SK-N-MC (cell line): ENCODE data around the gene PTPRK.

Experiments
- DNase-seq: peaks from one replicate; pipeline ENCODE4 v3.0.0-alpha.2; 2011; ENCODE audit warnings: low read depth, low spot score
- H3K27ac ChIP-seq: fragments of 200-600 bp; sonication (generic); 2 replicates; pipeline ENCODE4 v1.5.1; 2016; ENCODE audit warnings: mixed run types
- H3K36me3 ChIP-seq: fragments of 200-600 bp; sonication (generic); 2 replicates; pipeline ENCODE4 v1.6.1; 2017; ENCODE audit warnings: antibody characterized with exemption, low read length, mixed read lengths; ENCODE audit not compliant: insufficient read depth
- H3K4me3 ChIP-seq: fragments of 200-600 bp; sonication (generic); 2 replicates; pipeline ENCODE4 v1.5.1; 2016
- H3K9ac ChIP-seq: fragments of 200-600 bp; sonication (generic); 2 replicates; pipeline ENCODE4 v1.8.0; 2017; ENCODE audit warnings: mixed run types, mixed read lengths; ENCODE audit not compliant: insufficient read length
- H3K9me3 ChIP-seq: fragments of 200-600 bp; sonication (generic); 2 replicates; pipeline ENCODE4 v1.6.1; 2017; ENCODE audit warnings: low read depth, mild to moderate bottlenecking, antibody characterized with exemption, low read length, moderate library complexity, mixed read lengths
- EZH2 ChIP-seq: fragments of 200-600 bp; sonication (generic); IDR thresholded peaks from one replicate; pipeline ENCODE4 v1.6.1; 2017; ENCODE audit warnings: antibody characterized with exemption
- FOXP2 ChIP-seq: optimal IDR thresholded peaks from 2 replicates; pipeline ENCODE3; 2011; ENCODE audit warnings: mild to moderate bottlenecking, moderate library complexity; ENCODE audit not compliant: insufficient read depth; ENCODE audit errors: extremely low read length, control extremely low read depth
- POLR2AphosphoS5 ChIP-seq: IDR thresholded peaks from 2 replicates; pipeline ENCODE4 v1.6.1; 2012; ENCODE audit warnings: mild to moderate bottlenecking, low read depth, low read length, borderline replicate concordance

Gene PTPRK

DNA sequence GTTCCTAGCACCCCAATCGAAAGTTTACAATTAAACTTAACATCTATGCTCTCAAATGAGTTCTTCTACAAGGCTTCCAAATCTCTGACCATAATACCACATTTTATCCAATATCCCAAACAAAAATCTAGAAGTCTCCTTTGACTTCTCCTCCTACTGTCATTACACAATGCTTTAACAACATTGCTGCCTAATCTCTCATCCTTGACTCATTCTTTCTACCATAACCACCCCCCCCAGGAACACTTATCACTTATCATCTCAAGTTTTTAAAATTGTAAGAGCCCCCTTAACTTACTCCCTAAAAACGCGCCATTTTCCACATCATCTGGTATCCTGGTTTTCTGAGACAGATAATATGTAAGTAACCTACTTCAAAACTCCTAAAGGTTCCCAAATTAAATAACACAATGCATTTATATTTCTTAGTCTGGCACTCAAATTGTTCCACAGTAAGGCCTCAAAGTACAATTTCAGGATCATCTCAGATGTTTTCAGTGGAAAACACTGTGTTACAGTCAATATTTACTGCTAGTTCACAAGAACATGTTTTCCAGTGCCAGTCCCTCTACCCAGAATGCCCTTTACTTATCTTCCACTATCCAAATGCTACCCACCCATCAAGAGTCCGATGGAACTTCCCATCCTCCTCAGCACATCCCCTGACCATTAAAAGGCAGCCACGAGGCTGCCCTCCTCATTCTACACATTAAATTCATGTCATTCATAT lies 311.4 kb downstream of the PTPRK start:
- Histone ChIP-seq H3K36me3 (no peaks in the 10 kb centered on the region), H3K4me3 (no peak overlapping the region), H3K9ac (no peak overlapping the region), H3K9me3 (no peaks in the 10 kb centered on the region), H3K27ac (no peak overlapping the region)
- no peak for TF ChIP-seq EZH2
- TF ChIP-seq POLR2AphosphoS5 = no peak
- no peak for TF ChIP-seq FOXP2
- no peak for DNase-seq

DNA sequence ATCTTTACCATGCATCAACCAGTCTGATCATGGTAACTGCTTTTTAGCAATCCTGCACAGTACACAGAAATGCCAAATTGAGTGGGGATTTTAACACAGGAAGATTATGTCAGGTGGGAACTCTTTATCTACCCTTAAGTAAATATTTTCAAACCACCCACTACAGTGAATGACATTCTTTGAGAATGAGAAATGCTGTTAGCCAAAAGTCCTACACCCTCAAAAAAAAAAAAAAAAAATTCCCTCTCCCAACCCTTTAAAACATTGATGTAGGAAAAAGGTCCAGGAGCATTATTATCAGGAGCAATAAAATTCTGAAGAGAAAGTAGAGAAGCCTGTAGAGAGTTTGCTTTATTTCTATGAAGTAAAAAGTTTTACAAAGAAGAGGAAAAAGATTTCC lies 312.3 kb downstream of the PTPRK start:
- no peak overlapping the region for H3K27ac ChIP-seq
- TF ChIP-seq POLR2AphosphoS5 = no peak
- TF ChIP-seq EZH2 = no peak
- TF ChIP-seq FOXP2 = no peak
- H3K9me3 ChIP-seq = no peaks in the 10 kb centered on the region
- H3K4me3 ChIP-seq = no peak overlapping the region
- H3K36me3 ChIP-seq = no peaks in the 10 kb centered on the region
- H3K9ac ChIP-seq = no peak overlapping the region
- DNase-seq = no peak

DNA sequence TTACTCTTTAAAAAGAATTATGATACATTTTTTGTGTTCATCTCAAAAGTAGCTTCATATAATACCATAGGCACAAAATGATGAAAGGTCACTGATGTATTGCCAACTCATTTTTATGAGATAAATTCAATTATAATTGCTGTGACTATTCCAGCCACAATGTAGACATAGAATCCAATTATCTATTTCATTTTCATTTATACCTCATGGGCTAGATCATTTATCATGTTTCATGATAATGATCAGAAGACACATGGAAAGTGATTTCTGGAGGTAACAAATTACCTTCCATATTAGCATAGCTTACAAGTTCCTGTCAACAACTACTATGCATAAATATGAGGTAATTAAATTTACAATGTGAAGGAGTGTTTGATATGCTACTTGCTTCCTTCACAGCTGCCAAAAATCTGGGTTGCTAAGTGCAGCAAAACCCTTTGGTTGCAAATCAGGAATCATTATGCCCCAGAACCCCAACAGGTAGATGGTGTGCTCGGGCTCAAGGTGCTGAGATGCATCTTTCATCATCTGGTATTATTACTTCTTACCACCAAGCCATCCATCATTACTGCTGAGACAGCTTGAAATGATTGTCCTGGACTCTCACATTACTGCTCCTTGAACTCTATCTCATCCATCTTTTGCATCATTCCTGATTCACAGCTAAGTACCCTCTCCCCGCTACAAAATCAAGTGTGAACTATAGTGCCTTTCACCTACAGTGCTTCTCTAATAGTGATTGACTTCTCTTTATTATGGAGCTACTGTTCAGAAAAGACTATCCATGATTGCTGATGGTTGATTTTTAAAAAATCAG lies 313.6 kb downstream of the PTPRK start:
- H3K27ac ChIP-seq = 0 out of 2 replicates have a peak overlapping the region, but pooled peaks have one; percentile 33
- DNase-seq = no peak
- no peak overlapping the region for H3K4me3 ChIP-seq
- H3K36me3 ChIP-seq = no peaks in the 10 kb centered on the region
- H3K9ac ChIP-seq = no peak overlapping the region
- no peaks in the 10 kb centered on the region for H3K9me3 ChIP-seq
- TF ChIP-seq EZH2 (no peak), FOXP2 (no peak), POLR2AphosphoS5 (no peak)

DNA sequence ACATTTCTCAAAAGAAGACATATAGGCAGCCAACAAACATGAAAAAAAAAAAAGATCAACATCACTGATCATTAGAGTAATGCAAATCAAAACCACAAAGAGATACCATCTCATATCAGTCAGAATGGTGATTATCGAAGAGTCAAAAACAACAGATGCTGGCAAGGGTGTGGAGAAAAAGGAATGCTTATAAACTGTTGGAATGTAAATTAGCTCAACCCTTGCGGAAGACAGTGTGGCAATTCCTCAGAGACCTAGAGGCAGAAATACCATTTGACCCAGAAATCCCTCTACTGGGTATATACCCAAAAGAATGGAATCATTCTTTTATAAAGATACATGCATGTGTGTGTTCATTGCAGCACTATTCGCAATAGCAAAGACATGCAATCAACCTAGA lies 315.8 kb downstream of the PTPRK start:
- Histone ChIP-seq H3K4me3 (no peak overlapping the region), H3K36me3 (no peaks in the 10 kb centered on the region), H3K9ac (no peak overlapping the region), H3K9me3 (no peaks in the 10 kb centered on the region), H3K27ac (no peak overlapping the region)
- DNase-seq = no peak
- TF ChIP-seq EZH2 (no peak), POLR2AphosphoS5 (no peak), FOXP2 (no peak)

DNA sequence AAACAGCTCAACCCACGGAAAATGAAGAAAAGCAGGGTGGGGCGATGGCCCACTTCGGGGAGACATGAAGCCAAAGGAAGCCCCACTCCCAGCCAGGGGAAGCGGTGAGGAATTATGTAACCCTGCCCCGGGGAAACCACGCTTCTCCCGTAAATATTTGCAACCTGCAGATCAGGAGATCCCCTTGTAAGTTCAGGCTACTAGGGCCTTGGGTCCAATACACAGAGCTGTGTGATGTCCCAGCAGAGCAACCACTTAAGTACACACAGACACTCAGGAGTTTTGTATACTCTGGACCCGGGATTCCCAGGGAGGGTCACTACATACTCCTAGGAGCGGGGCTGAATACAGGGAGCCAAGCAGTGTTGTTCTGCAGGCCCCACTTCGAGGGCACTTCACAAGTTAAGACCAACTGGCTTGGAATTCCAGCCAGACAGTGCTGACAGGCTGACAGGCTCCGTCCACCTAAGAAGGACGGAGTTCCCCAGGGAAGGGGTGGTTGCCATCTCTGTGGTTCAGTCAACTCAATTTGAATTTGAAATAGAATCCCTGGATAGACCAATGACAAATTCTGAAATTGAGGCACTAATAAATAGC lies 318.1 kb downstream of the PTPRK start:
- H3K36me3 ChIP-seq = no peaks in the 10 kb centered on the region
- H3K27ac ChIP-seq = no peak overlapping the region
- no peaks in the 10 kb centered on the region for H3K9me3 ChIP-seq
- TF ChIP-seq POLR2AphosphoS5 (no peak), EZH2 (no peak), FOXP2 (no peak)
- DNase-seq = no peak
- no peak overlapping the region for H3K4me3 ChIP-seq
- H3K9ac ChIP-seq = no peak overlapping the region

DNA sequence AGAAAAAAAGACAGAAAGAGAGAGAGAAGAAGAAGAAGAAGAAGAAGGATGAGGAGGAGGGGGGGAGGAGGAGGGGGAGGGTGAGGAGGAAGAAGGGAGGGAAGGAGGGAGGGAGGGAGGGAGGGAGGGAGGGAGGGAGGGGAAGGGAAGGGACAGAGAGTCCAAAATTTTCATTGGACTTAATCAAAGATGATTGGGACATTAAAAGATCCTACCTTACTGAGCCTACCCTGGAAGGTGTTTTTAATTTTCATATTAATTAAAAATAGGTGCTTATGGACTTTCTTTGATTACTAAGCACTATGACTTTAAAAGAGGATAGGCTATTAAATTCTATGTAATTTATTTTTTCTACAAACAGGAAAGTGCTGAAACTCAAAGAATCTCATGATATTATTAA lies 319.6 kb downstream of the PTPRK start:
- no peak for TF ChIP-seq POLR2AphosphoS5
- no peak for TF ChIP-seq FOXP2
- no peak for TF ChIP-seq EZH2
- no peak for DNase-seq
- Histone ChIP-seq H3K4me3 (no peak overlapping the region), H3K36me3 (no peaks in the 10 kb centered on the region), H3K9me3 (no peaks in the 10 kb centered on the region), H3K9ac (no peak overlapping the region), H3K27ac (no peak overlapping the region)

DNA sequence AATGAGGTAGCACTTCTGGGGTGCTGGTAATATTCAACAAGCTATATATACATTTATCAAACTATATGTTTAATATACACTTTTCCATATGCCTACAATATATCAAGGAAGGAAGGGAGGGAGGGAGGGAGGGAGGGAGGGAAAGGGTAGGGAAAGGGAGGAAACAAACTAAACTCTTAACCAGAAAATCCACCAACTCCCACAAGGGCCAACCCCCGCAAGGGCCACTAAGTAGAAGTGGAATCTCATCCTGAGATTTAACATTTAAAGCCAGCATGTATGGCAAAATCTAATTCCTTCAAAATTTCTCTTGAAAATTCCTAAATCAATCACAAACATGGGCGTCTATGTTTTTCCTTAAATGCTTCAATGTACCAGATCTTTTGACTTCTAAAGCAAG lies 320.9 kb downstream of the PTPRK start:
- no peaks in the 10 kb centered on the region for H3K36me3 ChIP-seq
- H3K9me3 ChIP-seq = no peaks in the 10 kb centered on the region
- DNase-seq = no peak
- no peak overlapping the region for H3K27ac ChIP-seq
- H3K4me3 ChIP-seq = no peak overlapping the region
- H3K9ac ChIP-seq = no peak overlapping the region
- TF ChIP-seq FOXP2 = no peak
- no peak for TF ChIP-seq POLR2AphosphoS5
- TF ChIP-seq EZH2 = no peak

DNA sequence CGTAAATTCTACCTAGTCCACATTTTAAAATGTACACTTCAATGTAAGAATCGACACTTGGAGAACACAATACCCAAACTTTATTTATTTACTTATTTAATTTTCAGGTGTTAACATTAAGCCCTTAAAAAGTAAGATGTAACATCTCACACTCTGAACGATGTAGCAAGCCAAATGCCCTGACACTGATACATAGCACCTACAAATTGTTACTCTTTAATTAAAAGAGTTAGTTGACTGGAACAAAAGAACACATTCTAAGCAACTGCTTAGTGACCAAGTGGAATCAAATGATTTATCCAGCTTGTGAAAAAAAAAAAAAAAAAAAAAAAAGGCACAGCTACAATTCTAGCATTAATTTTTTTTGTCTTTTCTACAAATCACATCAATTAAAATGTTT lies 327.4 kb downstream of the PTPRK start:
- H3K4me3 ChIP-seq = no peak overlapping the region
- no peaks in the 10 kb centered on the region for H3K36me3 ChIP-seq
- TF ChIP-seq FOXP2 = no peak
- TF ChIP-seq POLR2AphosphoS5 = no peak
- TF ChIP-seq EZH2 = no peak
- H3K9me3 ChIP-seq = no peaks in the 10 kb centered on the region
- no peak overlapping the region for H3K9ac ChIP-seq
- no peak overlapping the region for H3K27ac ChIP-seq
- no peak for DNase-seq
